Lung (tissue), 13 donors: ENCODE measurements around the gene ZNF223. TPM values are rescaled to one million over a fixed set of nuclear protein-coding genes. Genes with fewer than 3 reads are reported as not detected.

Experiments
- ATAC-seq: fragments of 200-7000 bp; cut with Tn5 transposase; one replicate; pipeline ENCODE4 v1.9.1; 2020; ENCODE audit warnings: moderate number of reproducible peaks; ENCODE audit not compliant: insufficient read depth, low FRiP score
- DNase-seq, 3 donors: peaks; one replicate each; pipeline ENCODE4 v3.0.0-alpha.2; 2013 to 2017
- H3K27ac ChIP-seq, 2 donors: one replicate each; pipeline ENCODE4 v1.5.1; 2013; ENCODE audit warnings: mild to moderate bottlenecking in 2 of 2, moderate library complexity in 2 of 2, control low read depth in 1 of 2, inconsistent platforms in 1 of 2, low read depth in 1 of 2, low read length in 1 of 2
- H3K27me3 ChIP-seq, 3 donors: one replicate each; pipeline ENCODE4 v1.5.1; 2013; ENCODE audit warnings: low read length in 2 of 3; ENCODE audit not compliant: control insufficient read depth in 3 of 3, insufficient read depth in 3 of 3
- H3K36me3 ChIP-seq, 4 donors: one replicate each; pipeline ENCODE4 v1.5.1; 2013; ENCODE audit warnings: low read length in 4 of 4, mild to moderate bottlenecking in 1 of 4, moderate library complexity in 1 of 4; ENCODE audit not compliant: control insufficient read depth in 4 of 4, insufficient read depth in 4 of 4
- H3K4me1 ChIP-seq, 5 donors: one replicate each; pipeline ENCODE4 v1.5.1; 2013; ENCODE audit warnings: low read length in 5 of 5, mild to moderate bottlenecking in 2 of 5, moderate library complexity in 1 of 5; ENCODE audit not compliant: control insufficient read depth in 5 of 5, insufficient read depth in 5 of 5
- H3K4me3 ChIP-seq: one replicate; pipeline ENCODE4 v1.5.1; 2013; ENCODE audit warnings: mild to moderate bottlenecking, control low read depth, moderate library complexity
- H3K9ac ChIP-seq, 2 donors: one replicate each; pipeline ENCODE4 v1.5.1; 2013; ENCODE audit warnings: low read length in 2 of 2, control low read depth in 1 of 2; ENCODE audit not compliant: insufficient read depth in 1 of 2
- H3K9me3 ChIP-seq, 4 donors: one replicate each; pipeline ENCODE4 v1.5.1; 2013; ENCODE audit warnings: low read length in 3 of 4, mild to moderate bottlenecking in 1 of 4, moderate library complexity in 1 of 4; ENCODE audit not compliant: control insufficient read depth in 4 of 4, insufficient read depth in 3 of 4
- WGBS, 2 donors: extraction: QIAGEN DNeasy Blood & Tissue Kit; methylation state at CpG; one replicate each; pipeline ENCODE4 v1.1.7; 2013; 5-methylcytosine and 5-hydroxymethylcytosine counted together
- polyA plus RNA-seq, 2 donors: library from polyadenylated mRNA; stranded (reverse); fragments of 200-250 nt; gene quantifications; one replicate each; pipeline ENCODE4 v1.2.1, GENCODE V29; 2013
- small RNA-seq: library from RNA; depleted of rRNA; stranded (forward); fragments of <200 nt; gene quantifications from one replicate; pipeline ENCODE3, GENCODE V24; 2014; ENCODE audit warnings: low replicate concordance
- total RNA-seq, 2 donors: library from RNA; depleted of rRNA in 1 of 2; stranded (reverse); fragments of >200 nt in 1 of 2; gene quantifications; one replicate each; pipeline ENCODE4 v1.2.1, GENCODE V29; 2014 to 2021
- TF ChIP-seq, protein P1 (sequence below): IDR thresholded peaks from 2 replicates; pipeline ENCODE4 v1.5.1; 2012; ENCODE audit warnings: mild to moderate bottlenecking; ENCODE audit errors: control extremely low read depth, extremely low read depth
- donor health status: control.
- donor health status: control.
- donor health status: Bipolar disorder and iron deficiency.
- donor health status: healthy.
- donor health status: DM: yes; HTN: yes; CAD: no.

ZNF223 gene
- total and polyA plus RNA-seq, 4 donors, result 2.8 to 9.6 (median 4.8) TPM

DNA sequence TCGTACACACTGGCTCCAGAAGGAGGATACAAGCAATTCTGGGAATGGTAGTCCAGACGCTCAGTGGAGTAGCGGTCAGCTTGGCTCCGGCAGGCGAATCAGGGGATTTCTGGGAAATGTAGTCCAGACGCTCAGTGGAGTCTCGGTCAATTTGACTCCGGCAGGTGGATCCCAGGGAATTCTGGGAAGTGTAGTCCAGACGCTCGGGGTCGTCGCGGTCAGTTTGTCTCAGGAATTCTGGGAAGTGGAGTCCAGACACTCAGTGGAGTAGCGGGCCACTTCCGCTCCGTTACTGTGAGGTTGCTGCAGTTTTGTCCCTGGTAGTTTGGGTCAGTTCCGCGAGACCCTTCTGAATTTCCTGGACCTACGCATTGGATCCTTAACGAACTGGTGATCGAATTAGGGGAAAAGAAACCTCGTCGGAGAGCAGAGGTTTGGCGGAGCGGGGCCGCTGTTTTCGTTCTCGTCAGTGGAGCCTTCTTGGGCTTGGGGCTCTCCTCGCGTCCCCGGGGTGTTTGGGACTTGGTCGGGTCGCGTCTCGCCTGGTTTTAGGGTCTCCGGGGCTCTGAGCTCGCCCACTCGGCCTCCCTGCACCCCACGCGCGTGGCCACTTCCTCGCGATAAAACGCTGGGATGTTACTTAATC lies 61.4 kb downstream of the ZNF223 start, which contains the start of gene ZNF225:
TSS of gene ZNF225 (plus strand) at position 262 of the 646 bp plus-strand sequence. CDS start 2,429 bp downstream, outside the sequence.
- WGBS, 2 donors, result 0% methylated on average over 44 of the region's 44 CpGs
- DNase-seq (peak; percentile 98 to 100 (median 100)), ATAC-seq (peak; percentile 97)
- Histone ChIP-seq H3K9ac (peak within 1 kb of the TSS; percentile 73 to 83), H3K27ac (peak within 1 kb of the TSS; percentile 76 to 85), H3K36me3 (peaks cover 9 to 18% (median 11%) of the 10 kb centered on the region in 4 donors), H3K27me3 (no peaks in the 10 kb centered on the region), H3K9me3 (peaks cover 0 to 6% (median 3%) of the 10 kb centered on the region in 4 donors), H3K4me3 (peak within 1 kb of the TSS; percentile 96), H3K4me1 (peaks cover 0 to 7% (median 1%) of the 10 kb centered on the region in 5 donors)
- TF ChIP-seq, protein P1, sequence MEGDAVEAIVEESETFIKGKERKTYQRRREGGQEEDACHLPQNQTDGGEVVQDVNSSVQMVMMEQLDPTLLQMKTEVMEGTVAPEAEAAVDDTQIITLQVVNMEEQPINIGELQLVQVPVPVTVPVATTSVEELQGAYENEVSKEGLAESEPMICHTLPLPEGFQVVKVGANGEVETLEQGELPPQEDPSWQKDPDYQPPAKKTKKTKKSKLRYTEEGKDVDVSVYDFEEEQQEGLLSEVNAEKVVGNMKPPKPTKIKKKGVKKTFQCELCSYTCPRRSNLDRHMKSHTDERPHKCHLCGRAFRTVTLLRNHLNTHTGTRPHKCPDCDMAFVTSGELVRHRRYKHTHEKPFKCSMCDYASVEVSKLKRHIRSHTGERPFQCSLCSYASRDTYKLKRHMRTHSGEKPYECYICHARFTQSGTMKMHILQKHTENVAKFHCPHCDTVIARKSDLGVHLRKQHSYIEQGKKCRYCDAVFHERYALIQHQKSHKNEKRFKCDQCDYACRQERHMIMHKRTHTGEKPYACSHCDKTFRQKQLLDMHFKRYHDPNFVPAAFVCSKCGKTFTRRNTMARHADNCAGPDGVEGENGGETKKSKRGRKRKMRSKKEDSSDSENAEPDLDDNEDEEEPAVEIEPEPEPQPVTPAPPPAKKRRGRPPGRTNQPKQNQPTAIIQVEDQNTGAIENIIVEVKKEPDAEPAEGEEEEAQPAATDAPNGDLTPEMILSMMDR, result no peak

DNA sequence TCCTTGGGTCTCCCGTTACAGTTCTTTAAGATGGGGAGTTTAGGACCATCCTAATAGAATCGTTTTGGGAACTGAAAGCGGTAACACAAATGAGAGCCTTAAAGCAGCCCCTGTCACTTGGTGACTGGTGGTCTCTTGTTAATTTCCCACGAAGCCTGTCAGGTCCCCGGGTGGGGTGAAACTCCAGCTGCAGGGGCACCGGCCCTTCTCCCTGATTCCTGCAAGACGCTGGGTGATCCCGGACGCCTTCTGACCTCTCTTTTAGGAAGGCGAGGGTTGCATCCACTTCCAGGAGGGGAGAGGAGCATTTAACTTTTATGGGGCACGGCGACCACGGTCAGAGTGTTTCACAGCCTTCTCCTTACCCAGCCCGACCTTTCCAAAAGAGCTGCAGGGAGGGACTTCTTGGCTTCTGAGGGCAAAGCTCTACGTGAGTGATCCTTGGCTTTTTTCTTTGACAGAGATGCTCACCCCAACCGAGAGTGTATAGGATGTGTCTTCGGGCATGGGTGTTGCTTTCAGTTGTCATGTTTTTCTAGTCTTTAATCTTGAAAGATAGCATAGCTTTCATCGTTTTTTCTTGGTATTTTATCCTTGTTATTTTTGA lies 62.1 kb downstream of the ZNF223 start:
- no peaks in the 10 kb centered on the region for H3K27me3 ChIP-seq
- peaks cover 0 to 6% (median 0%) of the 10 kb centered on the region in 4 donors for H3K9me3 ChIP-seq
- peak overlapping the region; percentile 96 for H3K4me3 ChIP-seq
- peak overlapping the region; percentile 76 to 85 for H3K27ac ChIP-seq
- TF ChIP-seq, protein P1, result no peak
- H3K9ac ChIP-seq, result peak overlapping the region; percentile 73 to 80
- H3K4me1 ChIP-seq, result peaks cover 0 to 7% (median 1%) of the 10 kb centered on the region in 5 donors
- DNase-seq, result peak in 1 of 3 donors; percentile 12
- WGBS, 2 donors, result 4 to 6% methylated on average over 18 of the region's 18 CpGs
- no peak for ATAC-seq
- peaks cover 11 to 18% (median 13%) of the 10 kb centered on the region in 4 donors for H3K36me3 ChIP-seq

Small RNA genes lying within 50 kb of the gene (small RNA-seq; reads per million reads assigned to genes)
- not detected for gene RNU6-902P

Other genes with a start within 250 kb of the ZNF223 start
- gene LYPD5, start 249.6 kb upstream of the ZNF223 start, total RNA-seq, result 1 to 10 TPM in 1 of 2 donors, under 1 TPM in 1; 0.51 to 8.1 TPM
- 1 to 10 TPM; 2.4 to 3.3 TPM for gene LYPD5, start 249.6 kb upstream of the ZNF223 start, polyA plus RNA-seq
- 10 to 100 TPM in 1 of 2 donors, 1 to 10 TPM in 1; 6.1 to 34.2 TPM for gene ZNF283, start 224.7 kb upstream of the ZNF223 start, total RNA-seq
- gene ZNF283, start 224.7 kb upstream of the ZNF223 start, polyA plus RNA-seq, result 1 to 10 TPM; 1.6 to 2.5 TPM
- gene ZNF404, start 168.1 kb upstream of the ZNF223 start, total RNA-seq, result 1 to 10 TPM; 1.1 to 2.8 TPM
- 1 to 10 TPM in 1 of 2 donors, under 1 TPM in 1; 0.80 to 2.9 TPM for gene ZNF404, start 168.1 kb upstream of the ZNF223 start, polyA plus RNA-seq
- 10 to 100 TPM in 1 of 2 donors, 1 to 10 TPM in 1; 9.9 to 20.6 TPM for gene ZNF45, start 116.8 kb upstream of the ZNF223 start, total RNA-seq
- gene ZNF45, start 116.8 kb upstream of the ZNF223 start, polyA plus RNA-seq, result 1 to 10 TPM; 2.8 to 6.2 TPM
- 10 to 100 TPM in 1 of 2 donors, 1 to 10 TPM in 1; 2.6 to 13.1 TPM for gene ZNF221, start 100.8 kb upstream of the ZNF223 start, total RNA-seq
- under 1 TPM; 0.71 to 0.81 TPM for gene ZNF221, start 100.8 kb upstream of the ZNF223 start, polyA plus RNA-seq
- 1 to 10 TPM; 4.7 to 7.8 TPM for gene ZNF155, start 67.8 kb upstream of the ZNF223 start, total RNA-seq
- gene ZNF155, start 67.8 kb upstream of the ZNF223 start, polyA plus RNA-seq, result 1 to 10 TPM; 4.4 to 4.7 TPM
- 1 to 10 TPM; 4.2 to 7.3 TPM for gene ZNF230, start 49.1 kb upstream of the ZNF223 start, total RNA-seq
- 1 to 10 TPM; 1.7 to 5.6 TPM for gene ZNF230, start 49.1 kb upstream of the ZNF223 start, polyA plus RNA-seq
- gene ZNF222, start 26.7 kb upstream of the ZNF223 start, total RNA-seq, result 1 to 10 TPM; 3.4 to 5.9 TPM
- 1 to 10 TPM; 2.5 to 4.6 TPM for gene ZNF222, start 26.7 kb upstream of the ZNF223 start, polyA plus RNA-seq
- 1 to 10 TPM; 2.1 to 4.1 TPM for gene ZNF284, start 20.1 kb downstream of the ZNF223 start, total RNA-seq
- 1 to 10 TPM in 1 of 2 donors, under 1 TPM in 1; 0.62 to 1.0 TPM for gene ZNF284, start 20.1 kb downstream of the ZNF223 start, polyA plus RNA-seq
- gene ZNF224, start 42.3 kb downstream of the ZNF223 start, total RNA-seq, result 10 to 100 TPM; 19.8 to 63.7 TPM
- gene ZNF224, start 42.3 kb downstream of the ZNF223 start, polyA plus RNA-seq, result 10 to 100 TPM; 11.2 to 18.7 TPM
- 1 to 10 TPM; 3.6 to 9.8 TPM for gene ZNF225, start 61.4 kb downstream of the ZNF223 start, total RNA-seq
- gene ZNF225, start 61.4 kb downstream of the ZNF223 start, polyA plus RNA-seq, result 1 to 10 TPM; 1.4 TPM
- 10 to 100 TPM in 1 of 2 donors, 1 to 10 TPM in 1; 9.7 to 16.2 TPM for gene ZNF234, start 89.5 kb downstream of the ZNF223 start, total RNA-seq
- 1 to 10 TPM; 2.6 to 3.2 TPM for gene ZNF234, start 89.5 kb downstream of the ZNF223 start, polyA plus RNA-seq
- 10 to 100 TPM; 18.4 to 34.4 TPM for gene ZNF226, start 113.1 kb downstream of the ZNF223 start, total RNA-seq
- gene ZNF226, start 113.1 kb downstream of the ZNF223 start, polyA plus RNA-seq, result 10 to 100 TPM; 11.4 to 12.3 TPM
- 10 to 100 TPM; 15.1 to 41.5 TPM for gene ZNF227, start 160.5 kb downstream of the ZNF223 start, total RNA-seq
- 1 to 10 TPM; 2.7 to 4.9 TPM for gene ZNF227, start 160.5 kb downstream of the ZNF223 start, polyA plus RNA-seq
- gene ZNF233, start 207.8 kb downstream of the ZNF223 start, total RNA-seq, result 1 to 10 TPM in 1 of 2 donors, under 1 TPM in 1; 0.40 to 2.5 TPM
- gene ZNF233, start 207.8 kb downstream of the ZNF223 start, polyA plus RNA-seq, result under 1 TPM; 0.10 to 0.32 TPM